A673 (cell line): Measurements from ENCODE around the gene OLFM3. TPM values are rescaled to one million over a fixed set of nuclear protein-coding genes. Genes with fewer than 3 reads are reported as not detected.

Source experiments
- BruUV-seq: library from RNA; stranded (reverse); fragments of 400-500 nt; replicated peaks from 2 replicates; lab custom pipeline; 2021; lab: Mats Ljungman, UMichigan
- CTCF ChIA-PET: fragments of 300-600 bp; sonication (Branson Sonifier 250); formaldehyde crosslinking; loops from one replicate; lab custom pipeline; 2022; ENCODE audit warnings: antibody characterized with exemption; lab: Charles Lee
- POLR2A ChIA-PET: fragments of 300-600 bp; sonication (Branson Sonifier 250); formaldehyde crosslinking; loops from one replicate; lab custom pipeline; 2022; ENCODE audit warnings: antibody characterized with exemption; ENCODE audit not compliant: low non-redundant PET; lab: Charles Lee
- DNase-seq: peaks from one replicate; pipeline ENCODE4 v3.0.0-alpha.2; 2015; ENCODE audit warnings: low spot score
- H3K27ac ChIP-seq: fragments of 200-600 bp; sonication (generic); 2 replicates; pipeline ENCODE4 v1.5.1; 2016; ENCODE audit warnings: mixed run types, low read depth, mild to moderate bottlenecking, mixed read lengths, antibody characterized with exemption, low read length; ENCODE audit not compliant: poor library complexity, severe bottlenecking
- H3K27me3 ChIP-seq: fragments of 200-600 bp; sonication (generic); replicated peaks from 2 replicates; pipeline ENCODE4 v1.6.1; 2017; ENCODE audit warnings: mixed run types, low read depth, mild to moderate bottlenecking, mixed read lengths, antibody characterized with exemption, low read length; ENCODE audit not compliant: insufficient read depth, poor library complexity
- H3K36me3 ChIP-seq: fragments of 200-600 bp; sonication (generic); 2 replicates; pipeline ENCODE4 v1.6.1; 2016; ENCODE audit warnings: mixed run types, mild to moderate bottlenecking, mixed read lengths, antibody characterized with exemption, low read length; ENCODE audit not compliant: insufficient read depth, poor library complexity, severe bottlenecking
- H3K4me1 ChIP-seq: fragments of 200-600 bp; sonication (generic); 2 replicates; pipeline ENCODE4 v1.6.1; 2017; ENCODE audit warnings: mixed run types, mild to moderate bottlenecking, mixed read lengths, antibody characterized with exemption, low read length; ENCODE audit not compliant: insufficient read depth, poor library complexity, severe bottlenecking
- H3K4me3 ChIP-seq: fragments of 200-600 bp; sonication (generic); 2 replicates; pipeline ENCODE4 v1.5.1; 2016; ENCODE audit warnings: low read depth, mixed run types, mild to moderate bottlenecking, mixed read lengths, low read length; ENCODE audit not compliant: poor library complexity, severe bottlenecking
- H3K9me3 ChIP-seq: fragments of 200-600 bp; sonication (generic); 2 replicates; pipeline ENCODE4 v1.6.1; 2016; ENCODE audit warnings: mixed run types, low read depth, mild to moderate bottlenecking, mixed read lengths, antibody characterized with exemption, low read length; ENCODE audit not compliant: poor library complexity, severe bottlenecking
- EZH2 ChIP-seq: fragments of 200-600 bp; sonication (generic); IDR thresholded peaks from 2 replicates; pipeline ENCODE4 v1.6.1; 2017; ENCODE audit warnings: borderline replicate concordance, low read depth, mild to moderate bottlenecking, mixed read lengths, antibody characterized with exemption, low read length; ENCODE audit not compliant: poor library complexity, severe bottlenecking
- intact Hi-C: fragments of 100-400 bp; cut with micrococcal nuclease; formaldehyde crosslinking; loops from one replicate; pipeline ENCODE4 v1.10.0; 2022; ENCODE audit not compliant: unreplicated experiment
- total RNA-seq: library from RNA; stranded (reverse); gene quantifications from 2 replicates; pipeline ENCODE4 v1.2.3, GENCODE V29; 2021
- TF ChIP-seq, protein P1 (sequence below): fragments of 300-800, 200-600 bp; sonication (generic); conservative IDR thresholded peaks from 2 replicates; pipeline ENCODE4 v1.5.1; 2017; ENCODE audit warnings: low read depth, mild to moderate bottlenecking, antibody characterized with exemption, low read length, moderate library complexity, mixed read lengths

The OLFM3 gene
- total RNA-seq, 1 experiment from 2014 or later = 85.0 TPM

DNA sequence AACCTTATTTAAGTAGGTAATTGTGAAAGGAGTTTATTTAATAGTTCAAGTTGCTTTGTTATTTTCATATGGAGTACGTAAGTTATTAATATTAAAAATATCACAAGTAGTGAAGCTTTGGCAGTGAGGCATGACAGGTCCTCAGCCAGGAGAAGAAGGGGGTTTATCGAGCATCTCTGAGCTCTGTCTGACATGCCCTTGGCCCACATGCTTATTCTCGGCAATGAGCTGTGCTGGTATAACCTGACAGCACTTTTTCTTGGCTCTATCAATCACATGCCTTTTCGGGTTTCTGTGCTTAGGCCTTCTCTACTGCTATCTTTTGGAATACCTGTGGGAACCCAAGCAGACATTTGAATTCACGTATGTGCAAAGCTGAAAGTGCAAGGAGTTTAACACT is 84.8 kb downstream of the OLFM3 start:
- BruUV-seq = no TSS peak
- intact Hi-C loops = no loop called here

DNA sequence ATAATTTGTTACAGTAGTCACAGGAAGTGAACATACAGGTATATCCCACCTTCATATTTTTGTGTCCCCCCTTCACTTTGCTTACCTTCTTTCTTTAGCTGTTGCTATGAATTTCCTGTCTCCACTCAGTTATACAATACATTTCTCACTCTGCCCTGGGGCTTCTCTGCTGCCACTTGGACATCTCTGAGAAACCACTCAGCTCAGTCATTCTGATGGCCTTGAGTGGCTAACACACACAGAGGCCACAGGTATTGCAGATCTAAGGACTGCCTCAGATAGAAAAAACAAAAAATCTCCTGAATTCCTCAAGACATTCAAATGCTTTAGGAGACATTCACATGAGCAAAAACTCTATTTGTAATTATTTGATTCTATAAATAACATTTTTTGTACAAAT is 87.7 kb downstream of the OLFM3 start:
- no peaks in the 10 kb centered on the region for H3K36me3 ChIP-seq
- no peak overlapping the region for H3K4me3 ChIP-seq
- TF ChIP-seq EZH2 = no peak
- TF ChIP-seq, protein P1, sequence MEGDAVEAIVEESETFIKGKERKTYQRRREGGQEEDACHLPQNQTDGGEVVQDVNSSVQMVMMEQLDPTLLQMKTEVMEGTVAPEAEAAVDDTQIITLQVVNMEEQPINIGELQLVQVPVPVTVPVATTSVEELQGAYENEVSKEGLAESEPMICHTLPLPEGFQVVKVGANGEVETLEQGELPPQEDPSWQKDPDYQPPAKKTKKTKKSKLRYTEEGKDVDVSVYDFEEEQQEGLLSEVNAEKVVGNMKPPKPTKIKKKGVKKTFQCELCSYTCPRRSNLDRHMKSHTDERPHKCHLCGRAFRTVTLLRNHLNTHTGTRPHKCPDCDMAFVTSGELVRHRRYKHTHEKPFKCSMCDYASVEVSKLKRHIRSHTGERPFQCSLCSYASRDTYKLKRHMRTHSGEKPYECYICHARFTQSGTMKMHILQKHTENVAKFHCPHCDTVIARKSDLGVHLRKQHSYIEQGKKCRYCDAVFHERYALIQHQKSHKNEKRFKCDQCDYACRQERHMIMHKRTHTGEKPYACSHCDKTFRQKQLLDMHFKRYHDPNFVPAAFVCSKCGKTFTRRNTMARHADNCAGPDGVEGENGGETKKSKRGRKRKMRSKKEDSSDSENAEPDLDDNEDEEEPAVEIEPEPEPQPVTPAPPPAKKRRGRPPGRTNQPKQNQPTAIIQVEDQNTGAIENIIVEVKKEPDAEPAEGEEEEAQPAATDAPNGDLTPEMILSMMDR = no peak
- no TSS peak for BruUV-seq
- no peak for DNase-seq
- peaks cover 70% of the 10 kb centered on the region for H3K4me1 ChIP-seq
- intact Hi-C loops = no loop called here
- ChIA-PET POLR2A (no interaction called here), CTCF (no interaction called here)
- no peaks in the 10 kb centered on the region for H3K27me3 ChIP-seq
- H3K9me3 ChIP-seq = no peaks in the 10 kb centered on the region
- H3K27ac ChIP-seq = no peak overlapping the region

More for the DNA sequence above, 84.8 kb downstream of the OLFM3 start:
- no peak overlapping the region for H3K4me3 ChIP-seq
- H3K27me3 ChIP-seq = no peaks in the 10 kb centered on the region
- ChIA-PET CTCF (no interaction called here), POLR2A (no interaction called here)
- H3K27ac ChIP-seq = no peak overlapping the region
- no peaks in the 10 kb centered on the region for H3K36me3 ChIP-seq
- H3K9me3 ChIP-seq = no peaks in the 10 kb centered on the region
- DNase-seq = no peak
- TF ChIP-seq EZH2 = no peak
- TF ChIP-seq, protein P1 = no peak
- H3K4me1 ChIP-seq = peaks cover 68% of the 10 kb centered on the region

DNA sequence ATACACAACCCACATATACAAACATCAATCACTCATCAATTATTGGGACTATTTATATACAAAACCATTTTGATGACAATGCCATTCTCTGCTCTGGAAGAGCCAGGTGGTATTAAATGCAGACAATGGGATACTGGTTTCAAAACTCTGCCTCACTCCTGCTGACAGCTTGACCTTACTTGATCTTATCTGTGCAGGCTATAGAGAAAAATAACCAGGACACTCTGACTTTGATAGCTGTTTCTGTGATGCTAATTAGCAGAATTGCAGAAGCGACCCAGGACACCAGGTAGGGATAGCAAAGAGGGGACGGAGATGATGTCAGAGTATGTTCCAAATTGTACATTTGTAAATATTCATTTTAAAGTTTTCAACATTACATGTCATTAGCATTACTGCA is 89.5 kb downstream of the OLFM3 start:
- POLR2A ChIA-PET = no interaction called here
- no peaks in the 10 kb centered on the region for H3K9me3 ChIP-seq
- intact Hi-C loops = no loop called here
- H3K36me3 ChIP-seq = no peaks in the 10 kb centered on the region
- BruUV-seq = no TSS peak
- H3K27ac ChIP-seq = no peak overlapping the region
- H3K4me1 ChIP-seq = peaks cover 73% of the 10 kb centered on the region
- TF ChIP-seq, protein P1 = no peak
- TF ChIP-seq EZH2 = no peak
- CTCF ChIA-PET = no interaction called here
- no peaks in the 10 kb centered on the region for H3K27me3 ChIP-seq
- no peak for DNase-seq
- H3K4me3 ChIP-seq = no peak overlapping the region
